NOMO-1 (cell line): ENCODE data around the gene CA12.
A peak's percentile ranks its signal among the peaks of the same experiment; 100 is the strongest.

ENCODE experiments used
- DNase-seq, 2 experiments: peaks; one replicate each; lab custom pipeline; 2025; ENCODE audit not compliant: unreplicated experiment in 2 of 2; lab: John Stamatoyannopoulos, UW

CA12 gene

GRCh38 chr15:63379492-63380150 is 2.0 kb downstream of the CA12 start:
- DNase-seq = no peak

DNA sequence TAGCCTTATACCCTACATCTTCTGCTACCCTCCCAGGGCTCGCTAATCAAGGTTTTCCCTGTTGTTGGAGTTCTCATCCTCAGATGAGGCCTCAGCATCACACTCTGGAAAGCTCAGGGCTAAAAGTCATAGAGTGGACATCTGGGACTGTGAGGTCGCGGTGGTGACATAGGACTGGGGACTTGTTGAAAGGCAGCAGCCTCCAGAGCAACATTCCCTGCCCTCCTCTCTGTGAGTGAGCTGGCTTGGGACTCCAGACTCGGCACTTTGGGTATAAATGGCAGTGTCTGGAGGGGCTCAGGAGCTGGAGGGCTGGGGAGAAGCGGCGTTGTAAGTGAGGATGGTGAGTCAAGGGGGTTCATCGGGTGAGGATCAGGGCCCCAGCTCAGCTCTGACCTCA is 2.7 kb downstream of the CA12 start:
- DNase-seq = no peak

- peak; percentile 59 to 64 for DNase-seq
These were observed 6.7 kb downstream of the CA12 start for GRCh38 chr15:63374686-63375520.

- no peak for DNase-seq
These were observed 7.6 kb downstream of the CA12 start for GRCh38 chr15:63373866-63374548.

- no peak for DNase-seq
These were observed 8.3 kb downstream of the CA12 start for GRCh38 chr15:63373330-63373729.

DNA sequence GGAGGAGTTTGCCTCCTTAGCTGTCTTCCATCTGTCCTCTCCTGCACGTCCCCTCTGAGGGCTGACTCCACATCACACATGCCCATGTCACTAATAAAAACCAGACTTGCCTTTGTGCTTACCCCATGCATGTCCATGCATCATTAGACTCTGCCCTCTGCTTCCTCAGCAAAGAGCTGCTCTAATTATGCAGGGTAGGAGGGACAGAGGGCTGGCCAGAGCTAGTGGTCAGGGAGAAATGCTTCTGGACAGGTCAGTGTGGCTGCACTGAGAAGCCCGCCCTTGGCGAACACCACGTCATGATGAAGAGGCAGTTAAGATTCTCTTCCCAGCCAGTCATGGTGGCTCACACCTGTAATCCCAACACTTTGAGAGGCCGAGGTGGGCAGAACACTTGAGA is 8.9 kb downstream of the CA12 start:
- DNase-seq = no peak

GRCh38 chr15:63372018-63372705 is 9.5 kb downstream of the CA12 start:
- peak; percentile 31 to 69 for DNase-seq

DNA sequence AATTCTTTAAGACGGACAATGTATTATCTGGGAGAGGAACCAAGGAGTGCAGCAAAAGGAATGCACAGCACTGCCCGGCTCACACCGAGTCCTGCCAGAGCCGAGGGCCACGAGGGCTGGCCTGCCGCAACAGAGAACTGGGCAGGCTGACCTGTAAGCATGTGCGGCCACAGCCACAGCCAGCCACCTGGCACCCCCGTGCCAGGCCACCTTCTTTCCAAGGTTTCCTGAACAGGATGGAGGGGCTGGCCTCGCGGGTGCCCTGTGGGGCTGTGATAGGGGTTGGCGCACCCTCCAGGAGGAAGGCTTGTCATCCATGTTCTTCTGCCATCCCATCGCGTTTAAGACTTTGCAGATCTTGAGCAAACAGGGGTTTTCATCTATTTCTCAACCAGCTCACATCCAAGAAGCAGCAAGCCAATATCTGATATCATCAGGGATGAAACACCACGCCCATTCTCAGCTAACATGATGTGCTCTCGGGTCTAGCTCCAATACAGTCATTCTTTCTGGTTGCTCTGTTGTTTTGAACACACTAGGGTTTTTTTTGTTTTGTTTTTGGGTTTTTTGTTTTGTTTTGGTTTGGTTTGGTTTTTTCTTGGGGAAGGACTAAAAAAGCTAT is 10.2 kb downstream of the CA12 start:
- no peak for DNase-seq

DNA sequence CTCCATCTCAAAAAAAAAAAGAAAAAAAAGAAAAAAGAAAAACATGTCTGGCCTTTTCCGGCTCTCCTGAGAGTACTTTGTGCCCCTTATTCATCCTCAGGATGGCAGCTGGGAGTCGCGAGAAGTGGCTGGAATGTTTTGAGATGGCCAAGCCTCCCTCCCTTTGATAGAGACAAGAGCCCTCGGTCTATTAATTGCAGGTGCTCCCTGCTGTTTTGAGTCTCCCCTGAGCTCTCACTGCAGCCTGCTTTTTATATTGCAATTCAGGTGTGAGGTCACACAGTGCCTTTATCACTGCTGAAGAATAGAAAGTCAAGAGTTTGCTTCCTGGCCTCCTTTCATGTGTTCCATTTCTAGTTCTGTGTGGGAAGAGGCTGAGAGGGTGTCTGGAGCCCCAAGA is 10.9 kb downstream of the CA12 start:
- no peak for DNase-seq

GRCh38 chr15:63369781-63370180 is 11.9 kb downstream of the CA12 start:
- DNase-seq = no peak

DNA sequence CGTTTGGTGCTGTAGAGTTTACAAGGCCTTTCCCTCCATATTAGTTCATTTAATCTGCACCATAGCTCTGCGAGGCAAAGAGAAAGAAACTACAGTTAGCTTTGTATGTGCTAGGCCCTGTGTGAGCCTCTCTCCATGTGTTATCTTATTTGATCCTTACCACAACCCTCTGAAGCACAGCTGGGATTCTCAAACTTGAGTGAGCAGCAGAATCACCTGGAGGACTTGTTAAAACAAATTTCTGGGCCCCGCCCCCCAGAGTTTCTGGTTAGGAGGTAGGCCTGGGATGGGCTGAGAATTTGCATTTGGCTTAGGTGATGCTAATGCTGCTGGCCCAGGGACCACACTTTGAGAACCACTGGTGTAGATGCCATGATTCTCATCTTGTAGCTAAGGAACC is 12.3 kb downstream of the CA12 start:
- no peak for DNase-seq

GRCh38 chr15:63368503-63368902 is 13.1 kb downstream of the CA12 start:
- DNase-seq = no peak

DNA sequence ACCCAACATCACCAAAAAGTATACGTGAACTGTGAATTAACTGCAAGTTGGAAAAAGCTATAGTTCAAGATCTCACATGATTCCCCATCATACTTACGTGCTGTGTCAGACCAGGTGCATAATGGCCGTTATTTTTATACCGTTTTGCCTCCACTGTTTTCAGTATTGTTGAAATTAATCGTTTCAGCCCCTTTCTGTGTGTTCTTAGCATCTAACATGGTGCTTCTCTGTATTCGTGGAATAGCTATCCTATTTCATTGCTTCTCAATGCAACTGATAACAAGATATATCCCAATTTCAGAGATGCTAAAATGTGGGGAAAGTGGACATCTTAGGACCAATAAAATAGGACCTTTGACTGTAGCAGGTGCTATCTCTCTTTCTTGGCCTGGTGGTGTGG is 13.7 kb downstream of the CA12 start:
- no peak for DNase-seq

GRCh38 chr15:63367390-63367789 is 14.3 kb downstream of the CA12 start:
- DNase-seq = no peak

DNA sequence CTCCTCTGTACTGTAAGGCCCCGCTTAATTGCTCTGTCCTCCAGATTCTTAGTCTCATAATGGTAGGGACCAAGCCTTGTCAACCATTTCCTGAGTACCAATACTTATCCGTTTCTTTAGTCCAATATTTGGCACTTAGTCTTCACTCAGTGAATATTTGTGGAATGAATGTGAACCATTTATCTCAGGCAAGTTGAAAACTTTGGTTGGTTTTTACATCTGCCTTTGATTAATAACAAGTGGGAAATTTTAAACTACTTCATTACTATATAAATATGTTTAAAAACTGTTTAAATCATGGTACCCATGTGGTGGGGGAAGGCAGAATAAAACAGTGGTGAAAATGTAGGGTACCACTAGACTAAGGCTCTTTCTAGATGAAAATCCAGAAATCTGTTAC is 15.2 kb downstream of the CA12 start:
- DNase-seq = no peak

DNA sequence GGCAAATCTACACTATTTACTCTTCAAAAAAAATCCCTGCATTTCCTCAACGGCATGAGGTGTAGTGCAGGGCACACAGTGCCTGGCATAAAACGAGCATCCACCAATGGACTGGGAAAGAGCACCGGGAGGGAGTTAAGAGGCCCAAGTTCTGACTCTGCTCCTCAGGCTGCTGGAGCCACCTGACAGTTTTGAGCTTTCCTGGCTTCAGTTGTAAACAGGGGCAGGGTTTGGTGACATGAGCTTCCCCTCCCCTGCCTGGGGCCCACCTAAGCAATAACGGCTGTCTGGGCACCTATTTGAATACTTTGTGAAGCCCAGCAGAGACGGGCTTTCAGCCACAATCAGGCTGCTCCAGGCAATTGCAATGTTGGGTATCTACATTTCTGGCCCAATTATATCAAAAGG is 16.4 kb downstream of the CA12 start:
- DNase-seq = no peak

DNA sequence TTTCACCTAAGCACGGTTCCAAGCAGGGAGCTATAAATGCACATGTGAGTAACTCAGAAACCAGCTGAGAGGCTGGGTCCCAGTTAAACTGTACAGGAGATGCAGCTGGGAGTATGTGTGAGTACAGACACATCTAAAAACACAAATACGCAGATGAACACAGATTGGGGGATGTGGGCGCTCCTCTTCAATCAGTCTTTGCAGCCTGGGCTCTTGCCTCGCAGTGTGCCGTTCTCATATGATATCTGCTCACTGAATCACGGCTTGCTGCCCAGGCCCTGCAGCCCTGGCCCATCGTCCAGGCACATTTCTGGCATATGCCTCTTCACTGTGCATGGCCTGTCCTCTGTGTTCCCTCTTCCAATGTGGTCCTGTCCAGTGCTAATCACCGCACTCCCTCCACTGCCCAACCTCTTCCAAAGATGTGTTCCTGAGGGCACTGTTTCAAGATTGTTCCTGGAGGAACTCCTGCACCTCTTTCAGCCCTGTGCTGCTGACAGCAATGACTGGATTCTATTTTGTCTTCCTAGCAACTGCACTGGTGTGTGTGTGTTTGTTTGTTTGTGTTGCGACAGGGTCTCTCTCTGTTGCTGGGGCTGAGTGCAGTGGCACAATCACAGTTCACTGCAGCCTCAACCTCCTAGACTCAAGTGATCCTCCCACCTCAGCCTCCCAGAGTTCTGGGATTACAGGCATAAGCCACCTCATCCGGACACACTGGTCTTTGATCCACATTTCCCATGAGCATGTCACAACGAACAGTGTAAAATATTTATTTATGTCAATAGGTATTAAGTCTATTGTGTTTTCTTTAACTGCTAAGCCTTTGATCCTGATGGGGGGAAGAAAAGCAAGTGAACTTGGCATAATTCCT is 17.0 kb downstream of the CA12 start:
- no peak for DNase-seq

GRCh38 chr15:63363292-63363691 is 18.4 kb downstream of the CA12 start:
- DNase-seq = no peak

GRCh38 chr15:63362885-63363284 is 18.8 kb downstream of the CA12 start:
- peak; percentile 6 to 31 for DNase-seq

- DNase-seq = no peak
These were observed 19.4 kb downstream of the CA12 start for GRCh38 chr15:63362196-63362595.
